ENCODE data around the gene SEC24C.
"Not testable (repeated sequence)": the region's sequence is repeated elsewhere in the genome, so short reads cannot be mapped to it uniquely, and the experiment has no call there.

SEC24C gene, protein sequence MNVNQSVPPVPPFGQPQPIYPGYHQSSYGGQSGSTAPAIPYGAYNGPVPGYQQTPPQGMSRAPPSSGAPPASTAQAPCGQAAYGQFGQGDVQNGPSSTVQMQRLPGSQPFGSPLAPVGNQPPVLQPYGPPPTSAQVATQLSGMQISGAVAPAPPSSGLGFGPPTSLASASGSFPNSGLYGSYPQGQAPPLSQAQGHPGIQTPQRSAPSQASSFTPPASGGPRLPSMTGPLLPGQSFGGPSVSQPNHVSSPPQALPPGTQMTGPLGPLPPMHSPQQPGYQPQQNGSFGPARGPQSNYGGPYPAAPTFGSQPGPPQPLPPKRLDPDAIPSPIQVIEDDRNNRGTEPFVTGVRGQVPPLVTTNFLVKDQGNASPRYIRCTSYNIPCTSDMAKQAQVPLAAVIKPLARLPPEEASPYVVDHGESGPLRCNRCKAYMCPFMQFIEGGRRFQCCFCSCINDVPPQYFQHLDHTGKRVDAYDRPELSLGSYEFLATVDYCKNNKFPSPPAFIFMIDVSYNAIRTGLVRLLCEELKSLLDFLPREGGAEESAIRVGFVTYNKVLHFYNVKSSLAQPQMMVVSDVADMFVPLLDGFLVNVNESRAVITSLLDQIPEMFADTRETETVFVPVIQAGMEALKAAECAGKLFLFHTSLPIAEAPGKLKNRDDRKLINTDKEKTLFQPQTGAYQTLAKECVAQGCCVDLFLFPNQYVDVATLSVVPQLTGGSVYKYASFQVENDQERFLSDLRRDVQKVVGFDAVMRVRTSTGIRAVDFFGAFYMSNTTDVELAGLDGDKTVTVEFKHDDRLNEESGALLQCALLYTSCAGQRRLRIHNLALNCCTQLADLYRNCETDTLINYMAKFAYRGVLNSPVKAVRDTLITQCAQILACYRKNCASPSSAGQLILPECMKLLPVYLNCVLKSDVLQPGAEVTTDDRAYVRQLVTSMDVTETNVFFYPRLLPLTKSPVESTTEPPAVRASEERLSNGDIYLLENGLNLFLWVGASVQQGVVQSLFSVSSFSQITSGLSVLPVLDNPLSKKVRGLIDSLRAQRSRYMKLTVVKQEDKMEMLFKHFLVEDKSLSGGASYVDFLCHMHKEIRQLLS

GRCh38 chr10:73743905-73744663, at the start of gene SEC24C:
Gene SEC24C, plus strand, starts transcription at chr10:73744372. Its CDS starts 2,461 bp downstream, at chr10:73746833.
- Histone ChIP-seq H3K4me2 (ENCODE audit: low read depth, low read length, poor library complexity, severe bottlenecking) (peak within 1 kb of the TSS; percentile 83), H3K27me3 (ENCODE audit: low read length) (no peaks in the 10 kb centered on the region), H3K4me3 (ENCODE audit: insufficient read depth, low read length, poor library complexity, severe bottlenecking) (peak within 1 kb of the TSS; percentile 92), H3K9me2 (replicated peaks; ENCODE audit: insufficient read depth, low read length) (no peaks in the 10 kb centered on the region), H3K79me2 (ENCODE audit: insufficient read depth, low read length) (peaks cover 53% of the 10 kb centered on the region), H3K27ac (ENCODE audit: low read depth, low read length) (peak within 1 kb of the TSS; percentile 74), H4K20me1 (ENCODE audit: low read depth, low read length) (no peaks in the 10 kb centered on the region; the same call in 1 of the 2 replicates), H3K36me3 (ENCODE audit: low read length) (0 out of 2 replicates have a peak, but pooled peaks cover 3% of the 10 kb centered on the region), H2AFZ (ENCODE audit: low read depth, low read length, severe bottlenecking) (peak within 1 kb of the TSS; percentile 47), H3K9me3 (ENCODE audit: insufficient read depth, low read length) (no peaks in the 10 kb centered on the region), H3K9ac (ENCODE audit: low read length) (peak within 1 kb of the TSS; percentile 77), H3F3A (ENCODE audit: insufficient read depth) (no peaks in the 10 kb centered on the region)
- no peak for TF ChIP-seq EZH2phosphoT487 (conservative IDR thresholded peaks at IDR 0.05; ENCODE audit: low read length)
- no peak for TF ChIP-seq CTCF (IDR thresholded peaks at IDR 0.05; ENCODE audit: insufficient read depth, low read length, poor library complexity, severe bottlenecking)

DNA sequence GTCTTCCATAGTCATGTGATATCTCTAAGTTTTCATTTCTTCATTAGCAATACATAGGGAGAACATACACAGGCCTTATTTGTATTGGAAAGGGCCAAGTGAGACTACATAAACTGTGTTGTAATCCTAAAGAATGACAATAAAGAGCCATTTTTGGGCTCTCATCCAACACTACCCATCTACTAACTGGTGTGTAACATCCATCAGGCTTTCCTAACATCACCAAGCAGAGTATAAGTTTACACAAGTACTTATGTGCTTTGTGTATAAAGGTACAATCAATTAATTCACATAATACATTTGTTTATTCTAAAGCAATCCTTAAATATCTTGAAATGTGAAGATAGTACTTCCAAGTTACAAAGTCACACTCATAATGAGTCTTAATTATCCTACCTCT, 48.9 kb upstream of the SEC24C start:
- not testable (repeated sequence) for H3K27ac ChIP-seq (ENCODE audit: low read depth, low read length); H3F3A ChIP-seq (ENCODE audit: insufficient read depth); H3K4me2 ChIP-seq (ENCODE audit: low read depth, low read length, poor library complexity, severe bottlenecking); H3K36me3 ChIP-seq (ENCODE audit: low read length); H3K4me3 ChIP-seq (ENCODE audit: insufficient read depth, low read length, poor library complexity, severe bottlenecking); H2AFZ ChIP-seq (ENCODE audit: low read depth, low read length, severe bottlenecking); H4K20me1 ChIP-seq (ENCODE audit: low read depth, low read length); H3K9me3 ChIP-seq (ENCODE audit: insufficient read depth, low read length); H3K79me2 ChIP-seq (ENCODE audit: insufficient read depth, low read length); H3K9me2 ChIP-seq (replicated peaks; ENCODE audit: insufficient read depth, low read length); H3K9ac ChIP-seq (ENCODE audit: low read length); H3K27me3 ChIP-seq (ENCODE audit: low read length)

DNA sequence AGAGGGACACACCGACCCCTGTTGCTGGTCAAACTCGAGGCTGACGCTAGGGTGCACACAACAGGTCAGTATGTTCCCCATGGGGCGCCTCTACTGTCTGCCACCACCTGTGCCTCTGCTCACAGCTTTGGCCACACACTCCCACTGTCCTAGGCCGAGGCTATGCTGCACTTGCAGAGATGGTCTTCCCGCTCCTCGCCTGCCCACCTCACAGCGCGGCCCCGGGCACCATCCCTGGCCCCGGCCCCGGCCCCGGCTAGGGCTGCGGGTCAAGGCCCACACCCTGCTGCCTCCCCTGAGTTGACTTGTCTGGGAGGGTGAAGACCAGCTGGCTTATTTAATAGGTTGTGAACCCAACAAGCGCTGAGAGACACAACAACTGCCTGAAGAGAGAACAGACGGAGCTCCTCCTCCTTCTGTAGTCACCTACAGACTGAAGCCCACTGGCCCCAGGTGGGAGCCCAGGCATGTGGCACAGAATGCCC, 46.5 kb upstream of the SEC24C start, which contains the start of gene AGAP5:
AGAP5 (minus strand) TSS at position 435 of the 485 bp plus-strand sequence; CDS start at position 81, 354 bp downstream.
- H2AFZ ChIP-seq (ENCODE audit: low read depth, low read length, severe bottlenecking); H3K36me3 ChIP-seq (ENCODE audit: low read length); H3K9me2 ChIP-seq (replicated peaks; ENCODE audit: insufficient read depth, low read length); H3F3A ChIP-seq (ENCODE audit: insufficient read depth); H3K9me3 ChIP-seq (ENCODE audit: insufficient read depth, low read length); H3K27ac ChIP-seq (ENCODE audit: low read depth, low read length); H3K79me2 ChIP-seq (ENCODE audit: insufficient read depth, low read length); H3K4me3 ChIP-seq (ENCODE audit: insufficient read depth, low read length, poor library complexity, severe bottlenecking); H3K9ac ChIP-seq (ENCODE audit: low read length); H3K27me3 ChIP-seq (ENCODE audit: low read length); H3K4me2 ChIP-seq (ENCODE audit: low read depth, low read length, poor library complexity, severe bottlenecking); H4K20me1 ChIP-seq (ENCODE audit: low read depth, low read length): not testable (repeated sequence)

- not testable (repeated sequence) for H2AFZ ChIP-seq (ENCODE audit: low read depth, low read length, severe bottlenecking); H3K36me3 ChIP-seq (ENCODE audit: low read length); H3K27me3 ChIP-seq (ENCODE audit: low read length); H3K27ac ChIP-seq (ENCODE audit: low read depth, low read length); H4K20me1 ChIP-seq (ENCODE audit: low read depth, low read length); H3K9me2 ChIP-seq (replicated peaks; ENCODE audit: insufficient read depth, low read length); H3K4me3 ChIP-seq (ENCODE audit: insufficient read depth, low read length, poor library complexity, severe bottlenecking); H3K79me2 ChIP-seq (ENCODE audit: insufficient read depth, low read length); H3K4me2 ChIP-seq (ENCODE audit: low read depth, low read length, poor library complexity, severe bottlenecking); H3F3A ChIP-seq (ENCODE audit: insufficient read depth); H3K9me3 ChIP-seq (ENCODE audit: insufficient read depth, low read length); H3K9ac ChIP-seq (ENCODE audit: low read length)
Observed at GRCh38 chr10:73698819-73699218, 45.4 kb upstream of the SEC24C start.

DNA sequence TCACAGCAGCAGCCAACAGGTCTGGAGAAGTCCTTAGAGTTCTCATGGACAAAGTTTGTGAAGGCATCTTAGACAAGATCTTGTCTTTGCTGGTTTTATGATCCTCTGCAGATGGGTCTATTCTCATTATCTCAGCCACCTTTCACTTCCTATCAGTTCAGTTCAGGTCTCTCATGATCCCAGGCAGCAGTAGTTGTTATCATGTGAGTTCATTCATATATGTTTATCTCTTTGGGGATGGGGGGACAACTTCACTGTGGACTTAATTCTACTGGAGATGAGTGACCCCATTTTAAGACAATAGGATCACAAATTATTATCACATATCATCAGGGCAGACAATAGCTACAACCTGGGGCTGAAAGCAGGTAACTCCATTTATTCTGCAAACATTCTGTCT, 40.2 kb upstream of the SEC24C start:
- not testable (repeated sequence) for H3K9ac ChIP-seq (ENCODE audit: low read length); H3K4me3 ChIP-seq (ENCODE audit: insufficient read depth, low read length, poor library complexity, severe bottlenecking); H3K4me2 ChIP-seq (ENCODE audit: low read depth, low read length, poor library complexity, severe bottlenecking); H3F3A ChIP-seq (ENCODE audit: insufficient read depth); H3K79me2 ChIP-seq (ENCODE audit: insufficient read depth, low read length); H3K9me3 ChIP-seq (ENCODE audit: insufficient read depth, low read length); H3K27me3 ChIP-seq (ENCODE audit: low read length); H3K27ac ChIP-seq (ENCODE audit: low read depth, low read length); H3K36me3 ChIP-seq (ENCODE audit: low read length); H2AFZ ChIP-seq (ENCODE audit: low read depth, low read length, severe bottlenecking); H4K20me1 ChIP-seq (ENCODE audit: low read depth, low read length); H3K9me2 ChIP-seq (replicated peaks; ENCODE audit: insufficient read depth, low read length)

DNA sequence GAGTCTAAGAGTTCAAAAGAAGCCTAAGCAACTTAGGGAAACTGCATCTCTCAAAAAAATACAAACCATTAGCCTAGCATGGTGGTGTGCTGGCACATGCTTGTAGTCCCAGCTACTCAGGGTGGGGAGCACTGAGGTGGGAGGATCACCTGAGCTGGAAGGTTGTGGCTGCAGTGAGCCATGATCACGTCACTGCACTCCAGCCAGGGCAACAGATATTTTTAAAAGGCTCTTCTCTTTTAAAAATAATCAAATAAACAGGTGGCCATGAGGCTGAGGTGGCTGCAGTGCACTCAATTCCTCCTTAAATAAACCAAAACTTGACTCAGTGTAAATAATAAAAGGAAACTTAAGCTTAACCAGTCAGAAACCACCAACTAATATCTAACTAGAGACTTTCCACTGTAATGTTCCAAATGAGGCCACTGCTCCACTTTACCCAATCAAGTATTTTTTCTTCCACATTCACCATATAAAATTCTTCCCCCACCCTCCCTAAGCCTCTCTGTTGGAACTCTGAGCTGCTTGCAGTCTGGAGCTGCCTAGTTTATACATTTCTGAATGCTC, 38.6 kb upstream of the SEC24C start:
- H4K20me1 ChIP-seq (ENCODE audit: low read depth, low read length); H3K27ac ChIP-seq (ENCODE audit: low read depth, low read length); H3K4me3 ChIP-seq (ENCODE audit: insufficient read depth, low read length, poor library complexity, severe bottlenecking); H2AFZ ChIP-seq (ENCODE audit: low read depth, low read length, severe bottlenecking); H3F3A ChIP-seq (ENCODE audit: insufficient read depth); H3K9me3 ChIP-seq (ENCODE audit: insufficient read depth, low read length); H3K9me2 ChIP-seq (replicated peaks; ENCODE audit: insufficient read depth, low read length); H3K36me3 ChIP-seq (ENCODE audit: low read length); H3K79me2 ChIP-seq (ENCODE audit: insufficient read depth, low read length); H3K27me3 ChIP-seq (ENCODE audit: low read length); H3K9ac ChIP-seq (ENCODE audit: low read length); H3K4me2 ChIP-seq (ENCODE audit: low read depth, low read length, poor library complexity, severe bottlenecking): not testable (repeated sequence)

Measured in SU-DHL-6 (cell line).